ENCODE results near the gene SLC45A2. TPM values are rescaled to one million over a fixed set of nuclear protein-coding genes. Genes with fewer than 3 reads are reported as not detected.

The SLC45A2 gene
- total and polyA plus RNA-seq, 9 of the 15 experiments (the other 6 are each of a cell fraction or from before 2014, with no cell fraction given): 0.03 to 0.29 (median 0.14) TPM; not detected in 4

- 0 out of 2 replicates have a peak, but pooled peaks have one; percentile 28 for TF ChIP-seq STAT6 (CRISPR knock-in tag; IDR thresholded peaks at IDR 0.05)
- no peak for TF ChIP-seq ZNF232 (CRISPR knock-in tag; IDR thresholded peaks at IDR 0.05)
- no peak for TF ChIP-seq CREBBP (IDR thresholded peaks at IDR 0.05; ENCODE audit: low read depth, low read length)
- TF ChIP-seq STAT5A (IDR thresholded peaks at IDR 0.05; ENCODE audit: borderline replicate concordance, low read length): no peak
- TF ChIP-seq CBFA2T3 (IDR thresholded peaks at IDR 0.05): 0 out of 2 replicates have a peak, but pooled peaks have one; percentile 11
- TF ChIP-seq CCNT2 (IDR thresholded peaks at IDR 0.05; ENCODE audit: borderline replicate concordance, extremely low read depth, insufficient read length, low read depth, low read length): peak; percentile 86
- TF ChIP-seq TCF3 (CRISPR knock-in tag; IDR thresholded peaks at IDR 0.05): no peak; the same call in 1 of the 2 replicates
- TF ChIP-seq VEZF1 (CRISPR knock-in tag; IDR thresholded peaks at IDR 0.05): peak; percentile 65
- no peak for TF ChIP-seq PHB2 (IDR thresholded peaks at IDR 0.05; ENCODE audit: low read depth)
- TF ChIP-seq HNRNPH1 (optimal IDR thresholded peaks at IDR 0.05; ENCODE audit: low read depth, low read length): no peak
- no peak for TF ChIP-seq NCOR1 (IDR thresholded peaks at IDR 0.05)
- no peak for TF ChIP-seq GTF2A2 (tag; IDR thresholded peaks at IDR 0.05)
- no peak for TF ChIP-seq ZNF551 (CRISPR knock-in tag; IDR thresholded peaks at IDR 0.05)
- TF ChIP-seq HDAC6 (IDR thresholded peaks at IDR 0.05; ENCODE audit: low read depth, low read length): no peak
- peak in 1 of 2 experiments; percentile 61; a peak in 1 of 3 replicates for TF ChIP-seq CBX3 (IDR thresholded peaks at IDR 0.05; ENCODE audit: borderline replicate concordance in 1 of 2, low read length in 2 of 2)
- TF ChIP-seq, protein P1, sequence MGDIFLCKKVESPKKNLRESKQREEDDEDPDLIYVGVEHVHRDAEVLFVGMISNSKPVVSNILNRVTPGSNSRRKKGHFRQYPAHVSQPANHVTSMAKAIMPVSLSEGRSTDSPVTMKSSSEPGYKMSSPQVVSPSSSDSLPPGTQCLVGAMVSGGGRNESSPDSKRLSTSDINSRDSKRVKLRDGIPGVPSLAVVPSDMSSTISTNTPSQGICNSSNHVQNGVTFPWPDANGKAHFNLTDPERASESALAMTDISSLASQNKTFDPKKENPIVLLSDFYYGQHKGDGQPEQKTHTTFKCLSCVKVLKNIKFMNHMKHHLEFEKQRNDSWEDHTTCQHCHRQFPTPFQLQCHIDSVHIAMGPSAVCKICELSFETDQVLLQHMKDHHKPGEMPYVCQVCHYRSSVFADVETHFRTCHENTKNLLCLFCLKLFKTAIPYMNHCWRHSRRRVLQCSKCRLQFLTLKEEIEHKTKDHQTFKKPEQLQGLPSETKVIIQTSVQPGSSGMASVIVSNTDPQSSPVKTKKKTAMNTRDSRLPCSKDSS (IDR thresholded peaks at IDR 0.05; ENCODE audit: low read depth, partially characterized antibody): no peak
- no peak for TF ChIP-seq ZNF699 (CRISPR knock-in tag; IDR thresholded peaks at IDR 0.05; ENCODE audit: insufficient replicate concordance)
Measured at GRCh38 chr5:34007621-34008600, 23.4 kb upstream of the SLC45A2 start, which contains the start of gene AMACR (continued).

All from K562 (cell line).